A549 (cell line): Measurements from ENCODE around the gene TRERF1. TPM values are rescaled to one million over a fixed set of nuclear protein-coding genes. Genes with fewer than 3 reads are reported as not detected.

Experiments
- ATAC-seq, 2 experiments: fragments of 200-7000 bp in 1 of 2; fragments of >200 bp in 1 of 2; cut with Nextera tagmentation in 1 of 2; cut with Tn5 transposase in 1 of 2; 3 replicates each; pipeline versions ENCODE4 v1.8.0 to v1.9.1; 2018 to 2020; ENCODE audit warnings: mild to moderate bottlenecking in 1 of 2, moderate library complexity in 1 of 2
- CTCF ChIA-PET: fragments of 300-600 bp; sonication (Branson Sonifier 250); formaldehyde crosslinking; extraction: SDS; loops from one replicate; lab custom pipeline; 2021; ENCODE audit warnings: antibody characterized with exemption, inconsistent platforms; lab: Yijun Ruan, JAX
- POLR2A ChIA-PET: fragments of 350-600 bp; formaldehyde crosslinking; extraction: SDS; loops from one replicate; lab custom pipeline; 2021; ENCODE audit warnings: antibody characterized with exemption, inconsistent platforms; lab: Yijun Ruan, JAX
- DNase-seq, 2 experiments: peaks; one replicate each; pipeline versions ENCODE4 v3.0.0 to v3.0.0-alpha.2; 2011 to 2016; ENCODE audit warnings: low read depth in 1 of 2, low spot score in 1 of 2
- FAIRE-seq: peaks from 2 replicates; lab custom pipeline; 2011; peaks lifted over from hg19 to GRCh38; lab: Jason Lieb, UNC
- H3K27ac ChIP-seq, 2 experiments: fragments of >200 bp; sonication (Bioruptor Twin); formaldehyde crosslinking; 3 replicates each; pipeline ENCODE4 v1.5.1; 2016 to 2017
- H3K4me1 ChIP-seq: fragments of >200 bp; sonication (Bioruptor Twin); formaldehyde crosslinking; 3 replicates; pipeline ENCODE4 v1.6.1; 2016
- H3K4me2 ChIP-seq: fragments of >200 bp; sonication (Bioruptor Twin); formaldehyde crosslinking; 3 replicates; pipeline ENCODE4 v1.6.1; 2016
- H3K4me3 ChIP-seq: fragments of >200 bp; sonication (Bioruptor Twin); formaldehyde crosslinking; 3 replicates; pipeline ENCODE4 v1.5.1; 2016
- H3K9me3 ChIP-seq: fragments of >200 bp; sonication (Bioruptor Twin); formaldehyde crosslinking; 3 replicates; pipeline ENCODE4 v1.6.1; 2016
- BHLHE40 ChIP-seq: IDR thresholded peaks from 2 replicates; pipeline ENCODE4 v1.6.1; 2012; ENCODE audit warnings: low read depth, low read length, inconsistent platforms
- CBX8 ChIP-seq: fragments of 200-600 bp; sonication (generic); IDR thresholded peaks from 2 replicates; pipeline ENCODE4 v1.6.1; 2016
- CHD2 ChIP-seq: fragments of 150-350 bp; IDR thresholded peaks from 2 replicates; pipeline ENCODE4 v1.6.1; 2014; ENCODE audit warnings: low read length; ENCODE audit not compliant: partially characterized antibody
- E2F6 ChIP-seq: IDR thresholded peaks from 2 replicates; pipeline ENCODE4 v1.6.1; 2012; ENCODE audit warnings: low read depth, borderline replicate concordance
- ESRRA ChIP-seq: fragments of 150-350 bp; IDR thresholded peaks from 2 replicates; pipeline ENCODE4 v1.6.1; 2014; ENCODE audit warnings: mild to moderate bottlenecking, low read length, borderline replicate concordance
- GATA3 ChIP-seq: IDR thresholded peaks from 2 replicates; pipeline ENCODE4 v1.6.1; 2012; ENCODE audit warnings: borderline replicate concordance
- HES2 ChIP-seq: fragments of >200 bp; sonication (Bioruptor Twin); formaldehyde crosslinking; IDR thresholded peaks from 2 replicates; pipeline ENCODE4 v1.6.1; 2016
- HEYL ChIP-seq: fragments of 250-450 bp; sonication (Bioruptor Pico); IDR thresholded peaks from 2 replicates; pipeline ENCODE4 v1.8.0; 2021; ENCODE audit warnings: mild to moderate bottlenecking, moderate library complexity
- HMGXB4 ChIP-seq: fragments of 250-450 bp; sonication (Bioruptor Pico); IDR thresholded peaks from 2 replicates; pipeline ENCODE4 v1.5.0; 2021; ENCODE audit warnings: mild to moderate bottlenecking, moderate library complexity, borderline replicate concordance
- HOXA7 ChIP-seq: fragments of 250-450 bp; sonication (Bioruptor Pico); IDR thresholded peaks from 2 replicates; pipeline ENCODE4 v1.5.0; 2020; ENCODE audit warnings: mild to moderate bottlenecking, moderate library complexity
- KDM1A ChIP-seq: fragments of 200-600 bp; sonication (generic); IDR thresholded peaks from 2 replicates; pipeline ENCODE4 v1.6.1; 2016; ENCODE audit warnings: low read depth, mild to moderate bottlenecking
- KDM5A ChIP-seq: fragments of 200-600 bp; sonication (generic); IDR thresholded peaks from 2 replicates; pipeline ENCODE4 v1.6.1; 2016; ENCODE audit warnings: antibody characterized with exemption, mild to moderate bottlenecking
- MAFK ChIP-seq: fragments of 450-650 bp; IDR thresholded peaks from 2 replicates; pipeline ENCODE4 v1.6.1; 2014; ENCODE audit not compliant: partially characterized antibody
- MAZ ChIP-seq: fragments of 150-350 bp; IDR thresholded peaks from 2 replicates; pipeline ENCODE4 v1.6.1; 2014; ENCODE audit warnings: antibody characterized with exemption, low read depth, low read length, borderline replicate concordance
- MYC ChIP-seq: IDR thresholded peaks from 2 replicates; pipeline ENCODE4 v1.6.1; 2012; ENCODE audit warnings: mild to moderate bottlenecking, inconsistent platforms, low read length, improper control_type of control experiment, borderline replicate concordance
- NFE2L2 ChIP-seq: fragments of 150-350 bp; conservative IDR thresholded peaks from 2 replicates; pipeline ENCODE4 v1.6.1; 2014; ENCODE audit warnings: low read length
- NR3C1 ChIP-seq: fragments of >200 bp; sonication (Bioruptor Twin); formaldehyde crosslinking; IDR thresholded peaks from 3 replicates; pipeline ENCODE4 v1.6.1; 2017
- PBX3 ChIP-seq: IDR thresholded peaks from 2 replicates; pipeline ENCODE4 v1.6.1; 2012
- POLR2AphosphoS2 ChIP-seq: conservative IDR thresholded peaks from 2 replicates; pipeline ENCODE4 v1.6.1; 2012; ENCODE audit warnings: low read length, improper control_type of control experiment, inconsistent platforms
- RAD21 ChIP-seq, 2 experiments: fragments of >200 bp in 1 of 2; sonication (Bioruptor Twin) in 1 of 2; formaldehyde crosslinking in 1 of 2; IDR thresholded peaks in 1 of 2; conservative IDR thresholded peaks in 1 of 2; 2 replicates in 1 of 2; 3 replicates in 1 of 2; pipeline ENCODE4 v1.6.1; 2012 to 2018; ENCODE audit warnings: inconsistent platforms in 1 of 2
- REST ChIP-seq: fragments of 200-600 bp; sonication (generic); IDR thresholded peaks from 2 replicates; pipeline ENCODE4 v1.6.1; 2016; ENCODE audit warnings: antibody characterized with exemption, mild to moderate bottlenecking, moderate library complexity
- RNF2 ChIP-seq: fragments of 200-600 bp; sonication (generic); IDR thresholded peaks from 2 replicates; pipeline ENCODE4 v1.6.1; 2016; ENCODE audit warnings: low read depth, mild to moderate bottlenecking, antibody characterized with exemption, moderate library complexity, borderline replicate concordance
- SMC3 ChIP-seq: fragments of >200 bp; sonication (Bioruptor Twin); formaldehyde crosslinking; IDR thresholded peaks from 3 replicates; pipeline ENCODE4 v1.6.1; 2018; ENCODE audit warnings: inconsistent platforms
- SREBF2 ChIP-seq: fragments of 450-650 bp; IDR thresholded peaks from 2 replicates; pipeline ENCODE4 v1.6.1; 2014; ENCODE audit warnings: mild to moderate bottlenecking, moderate library complexity
- USF2 ChIP-seq: fragments of 450-650 bp; IDR thresholded peaks from 2 replicates; pipeline ENCODE4 v1.6.1; 2014; ENCODE audit warnings: antibody characterized with exemption
- ZC3H11A ChIP-seq: fragments of 450-650 bp; IDR thresholded peaks from 2 replicates; pipeline ENCODE4 v1.6.1; 2014; ENCODE audit warnings: antibody characterized with exemption, mild to moderate bottlenecking
- ZFP36 ChIP-seq: fragments of 450-650 bp; IDR thresholded peaks from 2 replicates; pipeline ENCODE4 v1.6.1; 2014; ENCODE audit warnings: borderline replicate concordance; ENCODE audit not compliant: partially characterized antibody
- WGBS: methylation state at CpG from one replicate; pipeline ENCODE4 v1.1.6; 2017; ENCODE audit errors: missing lambda C conversion rate; 5-methylcytosine and 5-hydroxymethylcytosine counted together
- polyA plus RNA-seq, 4 experiments: library from polyadenylated mRNA; depleted of rRNA in 3 of 4; stranded (reverse); fragments of >200 nt; fragmentation: RNase III in 1 of 4; extraction: RNeasy Plus Mini Kit Qiagen cat#74134 plus additional on column Dnase treatment in 1 of 4; gene quantifications; 2 replicates in 3 of 4; 3 replicates in 1 of 4; pipeline ENCODE4 v1.2.3, GENCODE V29; 2011 to 2017

The TRERF1 gene
- polyA plus RNA-seq, 2 of the 4 experiments (the other 2 are of a cell fraction), result 2.4 to 3.5 TPM

GRCh38 chr6:42393339-42393738, 58.4 kb downstream of the TRERF1 start:
- FAIRE-seq (no peak), DNase-seq (no peak), ATAC-seq (no peak)
- no peak overlapping the region for H3K4me2 ChIP-seq
- H3K27ac ChIP-seq, result no peak overlapping the region
- ChIA-PET POLR2A (no interaction called here), CTCF (interaction anchor here (0.7 kb wide), 1 partner anchor 853 kb away, joined by 3 read pairs; no protein-coding TSS in a partner anchor)
- H3K9me3 ChIP-seq, result no peaks in the 10 kb centered on the region
- H3K4me1 ChIP-seq, result 0 out of 3 replicates have a peak, but pooled peaks cover 7% of the 10 kb centered on the region
- H3K4me3 ChIP-seq, result no peak overlapping the region
- WGBS, result 94% methylated on average over 3 of the region's 3 CpGs
- TF ChIP-seq GATA3, result no peak
- TF ChIP-seq MAZ, result no peak
- no peak for TF ChIP-seq MAFK
- TF ChIP-seq NFE2L2, result no peak
- TF ChIP-seq BHLHE40, result no peak
- no peak for TF ChIP-seq HMGXB4 (CRISPR knock-in tag)
- no peak for TF ChIP-seq NR3C1
- TF ChIP-seq RAD21 (conservative IDR thresholded peaks at IDR 0.05 in 1 of 2, IDR thresholded peaks at IDR 0.05 in 1 of 2), result no peak
- TF ChIP-seq ZFP36, result no peak
- TF ChIP-seq SREBF2, result no peak
- no peak for TF ChIP-seq PBX3
- no peak for TF ChIP-seq CHD2
- no peak for TF ChIP-seq SMC3
- no peak for TF ChIP-seq POLR2AphosphoS2
- TF ChIP-seq USF2, result no peak
- TF ChIP-seq MYC, result no peak
- TF ChIP-seq HES2, result no peak
- no peak for TF ChIP-seq HOXA7
- no peak for TF ChIP-seq KDM5A
- TF ChIP-seq KDM1A, result no peak

GRCh38 chr6:42392833-42393232, 58.9 kb downstream of the TRERF1 start:
- CTCF ChIA-PET, result no interaction called here
- POLR2A ChIA-PET, result no interaction called here
- FAIRE-seq (no peak), ATAC-seq (no peak), DNase-seq (no peak)
- no peak overlapping the region for H3K4me2 ChIP-seq
- no peak overlapping the region for H3K4me3 ChIP-seq
- H3K9me3 ChIP-seq, result no peaks in the 10 kb centered on the region
- 96% methylated on average over 10 of the region's 10 CpGs for WGBS
- 0 out of 3 replicates have a peak, but pooled peaks cover 7% of the 10 kb centered on the region for H3K4me1 ChIP-seq
- H3K27ac ChIP-seq, result no peak overlapping the region
- TF ChIP-seq SREBF2 (no peak), USF2 (no peak), HMGXB4 (CRISPR knock-in tag) (no peak), ZC3H11A (no peak), ESRRA (no peak), RNF2 (no peak), REST (no peak), CBX8 (no peak), MAFK (no peak), E2F6 (no peak), HEYL (CRISPR knock-in tag) (no peak), CHD2 (no peak)
